ENCODE results near the gene BIVM. TPM values are rescaled to one million over a fixed set of nuclear protein-coding genes. Genes with fewer than 3 reads are reported as not detected.

Gene BIVM
- total and polyA plus RNA-seq, 2 of the 4 experiments (the other 2 are of a cell fraction), result 7.2 to 12.2 TPM

DNA sequence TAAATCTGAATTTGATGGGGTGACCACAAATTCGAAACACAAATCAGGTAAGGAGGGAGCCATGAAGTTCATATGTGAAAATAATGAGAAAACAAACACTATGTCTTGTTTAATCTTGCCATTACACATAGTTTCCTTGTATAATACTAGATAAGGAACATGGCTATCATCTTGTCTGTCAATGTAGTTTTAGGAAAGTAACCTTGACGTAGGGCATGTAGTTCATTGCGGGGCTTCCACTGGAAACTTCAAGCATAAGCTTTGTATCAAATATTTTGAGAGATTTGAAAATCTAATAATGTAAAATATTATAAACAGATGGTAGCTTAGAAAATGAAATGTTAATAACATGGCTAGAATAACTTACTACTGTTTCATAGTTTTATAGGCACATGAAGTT, 8.8 kb downstream of the BIVM start:
- CTCF ChIA-PET, result no interaction called here
- BruUV-seq (replicated peaks), result no TSS peak

More for the DNA sequence above, 8.8 kb downstream of the BIVM start:
- in situ Hi-C loops (cut with MboI; ENCODE audit: low sequenced_read_pairs), result no loop called here
- H3K18ac ChIP-seq (ENCODE audit: low read depth, low read length), result no peak overlapping the region
- H2AK5ac ChIP-seq (ENCODE audit: low read depth, low read length), result no peak overlapping the region
- ATAC-seq (ENCODE audit: low read depth) (no peak), DNase-seq (no peak)
- no peak overlapping the region for H3K23ac ChIP-seq (ENCODE audit: low read depth, low read length)
- H2BK20ac ChIP-seq (ENCODE audit: low read depth, low read length), result no peak overlapping the region
- no peak overlapping the region for H2AK9ac ChIP-seq (replicated peaks; ENCODE audit: low read depth, low read length, poor library complexity)
- no peak overlapping the region for H3K9ac ChIP-seq (ENCODE audit: low read depth, low read length)
- no peak overlapping the region for H3K4me2 ChIP-seq (ENCODE audit: low read depth, low read length)
- H3K4ac ChIP-seq (ENCODE audit: low read depth, low read length), result no peak overlapping the region
- intact Hi-C loops (cut with micrococcal nuclease), result no loop called here
- H2AFZ ChIP-seq (replicated peaks; ENCODE audit: low read length, poor library complexity), result no peak overlapping the region
- H3K27me3 ChIP-seq (ENCODE audit: control insufficient read depth, insufficient read depth, low read length), result no peaks in the 10 kb centered on the region
- no peak overlapping the region for H2BK15ac ChIP-seq (ENCODE audit: low read depth, low read length)
- no peak overlapping the region for H3K4me3 ChIP-seq (ENCODE audit: insufficient read depth, low read depth, low read length)
- no CpG with 5 or more reads among the region's 3 CpGs for WGBS, 2 experiments (ENCODE audit: extremely low coverage in 2 of 2, insufficient read length in 1 of 2)
- peaks cover 23 to 37% of the 10 kb centered on the region in 2 experiments for H3K79me1 ChIP-seq (ENCODE audit: low read depth in 1 of 2, low read length in 2 of 2)
- peaks cover 4% of the 10 kb centered on the region; the same call in 1 of the 2 replicates for H4K20me1 ChIP-seq (ENCODE audit: insufficient read depth, low read length)
- H3K9me3 ChIP-seq (ENCODE audit: control insufficient read depth, insufficient read depth, low read length), result 0 out of 2 replicates have a peak, but pooled peaks cover 3% of the 10 kb centered on the region
- peaks cover under 1% of the 10 kb centered on the region for H3K4me1 ChIP-seq (ENCODE audit: control insufficient read depth, insufficient read depth, low read length)
- H3K14ac ChIP-seq (replicated peaks; ENCODE audit: low read depth, low read length), result no peak overlapping the region
- no peak overlapping the region for H4K5ac ChIP-seq (ENCODE audit: low read depth, low read length)
- no peak overlapping the region for H4K91ac ChIP-seq (ENCODE audit: insufficient read depth, low read depth, low read length)
- 0 out of 2 replicates have a peak, but pooled peaks cover 5% of the 10 kb centered on the region for H3K9me1 ChIP-seq (ENCODE audit: insufficient read depth, low read length)
- no peak overlapping the region for H2BK120ac ChIP-seq (ENCODE audit: low read depth, low read length)
- H4K8ac ChIP-seq (ENCODE audit: low read depth in 2 of 2, low read length in 2 of 2), result no peak overlapping the region
- POLR2A ChIA-PET (ENCODE audit: unreplicated experiment), result no interaction called here
- TF ChIP-seq RAD21 (IDR thresholded peaks at IDR 0.05; ENCODE audit: low read length) (no peak), MAZ (IDR thresholded peaks at IDR 0.05; ENCODE audit: borderline replicate concordance, low read depth, low read length) (no peak)
- no peak overlapping the region for H3K27ac ChIP-seq (ENCODE audit: insufficient read depth, low read length)
- H3K56ac ChIP-seq (ENCODE audit: extremely low read depth, insufficient read depth, low read length), result no peak overlapping the region
- H2BK5ac ChIP-seq (ENCODE audit: low read depth, low read length, poor library complexity, severe bottlenecking), result no peak overlapping the region
- dilution Hi-C loops (cut with HindIII; ENCODE audit: low sequenced_read_pairs, unreplicated experiment), result no loop called here
- H3K36me3 ChIP-seq (ENCODE audit: control insufficient read depth, insufficient read depth, low read length), result peaks cover 4% of the 10 kb centered on the region; the same call in 1 of the 2 replicates
